GM18511 (cell line): Measurements from ENCODE around the gene MRPL49.
"Not testable (repeated sequence)": the region's sequence is repeated elsewhere in the genome, so short reads cannot be mapped to it uniquely, and the experiment has no call there.

Experiments
- ATAC-seq: cut with Tn5 transposase; IDR thresholded peaks from one replicate; pipeline ENCODE4 v1.9.1; 2021; ENCODE audit warnings: mild to moderate bottlenecking, moderate library complexity; ENCODE audit not compliant: unreplicated experiment

The MRPL49 gene

DNA sequence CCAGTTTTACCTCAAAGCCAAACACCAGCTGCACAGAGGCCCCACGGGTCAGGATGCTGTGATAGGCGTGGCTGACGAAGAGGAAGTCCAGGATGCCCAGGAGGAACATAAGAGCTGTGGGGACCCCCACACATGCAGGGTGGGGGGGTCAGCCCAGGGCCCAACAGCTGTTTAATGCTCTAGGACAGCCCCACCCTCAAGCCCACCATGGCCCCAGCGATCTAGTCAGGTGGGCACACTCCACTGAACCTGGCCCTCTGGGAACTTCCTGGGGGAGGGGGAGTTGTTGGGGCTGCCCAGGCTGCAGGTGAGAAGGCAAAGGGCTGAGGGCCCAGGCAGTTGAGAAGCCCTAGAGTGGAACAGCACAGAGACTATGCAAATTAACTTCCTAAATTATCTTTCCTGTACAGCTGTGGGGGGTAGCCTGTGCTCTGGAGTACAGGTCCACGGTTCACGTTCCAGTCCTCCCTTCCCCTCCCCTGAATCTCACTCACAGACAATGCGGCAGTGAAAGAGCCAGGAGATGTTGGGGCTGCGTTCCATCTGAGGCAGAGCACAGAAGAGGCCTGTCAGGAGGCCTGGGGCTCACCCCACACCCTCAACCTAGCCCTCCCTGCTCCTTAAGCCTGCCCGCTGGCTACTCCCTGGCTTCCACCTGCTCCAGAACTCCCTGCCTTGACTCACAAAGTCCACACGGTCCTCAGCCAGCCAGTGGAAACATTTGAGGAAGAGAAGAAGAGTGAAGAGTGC, 10.3 kb downstream of the MRPL49 start:
- ATAC-seq, result peak; percentile 42

DNA sequence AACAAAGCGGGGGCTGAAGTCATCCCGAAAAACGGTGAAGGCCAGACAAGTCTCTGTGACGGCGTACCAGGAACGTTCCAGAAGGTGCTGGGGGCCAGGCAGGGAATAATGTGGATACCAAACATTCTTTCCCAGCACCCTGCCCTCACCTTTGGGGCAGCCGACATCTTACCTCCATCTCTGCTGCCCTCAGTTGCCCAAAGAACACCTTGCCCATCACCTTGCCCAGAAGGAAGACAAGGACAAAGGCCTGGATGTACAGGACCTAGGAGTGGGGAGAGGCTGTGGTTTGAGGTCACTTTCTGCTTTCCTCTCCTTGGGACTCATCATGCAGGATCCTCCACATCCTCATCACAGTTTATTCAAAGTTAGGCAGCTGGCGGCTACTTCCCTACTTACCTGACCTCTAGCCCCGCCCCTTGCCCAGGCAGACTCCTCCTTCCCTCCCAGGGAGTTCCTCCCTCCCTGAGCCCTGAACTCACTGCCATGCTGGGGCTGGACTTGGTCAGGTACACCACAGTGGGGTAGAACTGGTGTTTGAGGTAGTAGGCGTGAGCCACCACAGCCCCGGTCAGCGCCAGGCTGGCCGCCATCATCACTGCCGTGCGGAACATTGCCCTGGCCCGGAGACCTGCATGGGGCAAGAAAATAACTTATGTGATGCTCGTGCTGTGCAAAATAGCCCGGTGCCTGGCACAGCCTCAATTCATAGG, 11.0 kb downstream of the MRPL49 start:
- no peak for ATAC-seq

DNA sequence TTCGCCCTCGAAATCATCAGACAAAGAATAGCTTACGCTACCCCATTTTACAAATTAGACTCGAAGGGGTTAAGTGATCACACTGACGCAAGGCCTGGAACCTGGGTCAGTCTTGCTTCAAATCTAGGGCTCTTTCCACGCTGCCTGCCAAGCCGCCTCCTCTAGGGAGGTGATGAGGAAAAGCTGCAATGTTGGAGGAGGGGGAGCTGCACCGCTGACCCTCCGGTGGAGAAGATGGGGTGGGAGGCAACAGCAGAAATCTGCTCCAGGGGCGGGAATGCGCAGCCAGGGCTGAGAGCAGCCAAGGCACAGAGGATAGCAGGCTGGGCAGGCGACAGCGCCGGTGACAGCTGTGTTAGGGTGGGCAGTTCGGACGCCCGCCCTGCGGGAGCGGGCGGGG, 11.6 kb downstream of the MRPL49 start:
- ATAC-seq, result no peak

DNA sequence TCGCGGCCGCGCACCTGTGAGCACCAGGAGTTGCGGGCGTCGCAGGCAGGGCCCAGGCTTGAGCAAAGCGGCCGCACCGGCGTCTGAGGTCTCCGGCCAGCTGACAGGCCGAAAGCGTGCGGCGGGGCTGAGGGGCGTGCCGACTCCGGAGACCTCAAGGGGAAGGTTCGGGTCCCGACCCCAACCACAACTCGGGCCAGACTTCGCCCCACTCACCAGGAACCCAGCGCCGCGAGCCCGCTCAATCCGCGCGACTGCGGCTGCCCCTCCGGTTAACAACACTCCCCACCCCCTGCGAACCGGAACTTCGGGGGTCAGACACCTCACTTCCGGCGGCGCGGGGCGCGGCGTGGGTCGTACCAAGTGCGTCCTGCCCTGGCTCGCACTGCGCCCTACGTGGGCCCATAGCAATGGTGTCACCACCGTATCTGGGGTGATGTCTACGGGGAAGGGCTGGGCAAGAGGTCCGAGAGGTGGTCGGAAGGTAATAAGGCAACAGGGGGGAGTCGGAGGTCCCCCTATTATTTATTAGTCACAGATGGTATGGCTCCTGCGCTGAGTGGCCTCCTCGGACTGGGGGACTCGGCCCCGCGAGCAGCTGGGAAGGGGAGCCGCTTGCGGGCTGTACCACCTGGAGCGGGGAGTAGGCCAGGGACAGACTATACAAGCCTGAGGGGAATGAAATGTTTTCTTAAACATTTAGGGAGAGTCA, 12.3 kb downstream of the MRPL49 start, which contains the start of gene SYVN1:
SYVN1 (minus strand) TSS at position 280 of the 712 bp plus-strand sequence. CDS start 918 bp downstream, outside the sequence.
- ATAC-seq, result peak; percentile 61

DNA sequence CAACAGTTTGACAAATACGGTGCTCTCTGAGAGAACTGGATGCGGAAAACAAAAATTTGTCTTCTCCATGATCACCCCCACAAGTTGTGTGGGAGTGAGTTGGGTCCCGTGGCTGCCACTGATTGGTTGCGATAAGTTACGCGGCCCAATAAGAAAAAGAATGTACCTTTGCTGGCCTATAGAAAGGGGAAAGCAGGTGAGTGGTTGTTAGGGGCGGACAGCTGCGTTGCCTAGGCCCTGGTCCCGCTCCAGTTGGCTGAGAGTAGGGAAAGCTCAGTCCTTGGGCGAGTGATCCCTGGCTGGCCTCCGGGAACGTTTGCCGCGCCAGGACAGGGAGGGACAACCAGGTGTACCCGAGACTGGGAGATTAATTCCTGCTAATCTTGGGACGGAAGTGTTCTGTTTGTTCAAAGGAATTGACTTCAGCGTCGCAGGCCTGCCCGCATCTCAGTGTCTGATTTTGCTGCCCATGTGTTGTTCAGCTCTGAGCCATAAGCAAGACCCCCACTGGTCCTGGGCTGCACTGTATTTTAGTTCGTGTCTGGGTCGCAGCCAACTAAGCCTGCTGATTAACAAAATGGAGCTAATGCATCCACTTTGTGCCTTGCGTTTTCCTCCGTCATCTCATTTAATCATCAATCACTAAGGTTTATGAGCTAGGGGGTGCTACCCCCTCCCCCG, 13.0 kb downstream of the MRPL49 start:
- ATAC-seq, result peak; percentile 65

DNA sequence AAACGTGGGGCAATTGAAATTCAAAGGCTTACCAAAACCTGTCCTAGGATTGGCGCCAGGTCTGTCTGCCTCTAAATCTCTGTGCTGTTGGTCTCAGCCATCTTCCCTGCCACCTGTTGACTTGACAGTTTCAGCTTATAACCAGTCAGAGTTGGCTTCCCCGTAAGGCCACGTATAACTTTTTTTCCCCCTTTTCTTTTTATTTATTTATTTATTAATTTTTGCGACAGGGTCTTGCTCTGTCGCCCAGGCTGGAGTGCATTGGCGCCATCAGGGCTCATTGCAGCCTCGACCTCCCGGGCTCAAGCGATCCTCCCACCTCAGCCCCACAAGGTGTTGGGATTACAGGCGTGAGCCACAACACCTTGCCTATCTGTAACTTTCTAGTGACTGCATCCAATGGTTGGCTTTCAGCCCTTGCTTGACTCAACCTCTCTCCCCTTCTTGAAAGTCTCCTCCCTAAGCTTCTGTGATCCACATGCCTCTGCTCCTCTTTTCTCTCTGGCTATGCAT, 13.6 kb downstream of the MRPL49 start:
- ATAC-seq, result no peak

DNA sequence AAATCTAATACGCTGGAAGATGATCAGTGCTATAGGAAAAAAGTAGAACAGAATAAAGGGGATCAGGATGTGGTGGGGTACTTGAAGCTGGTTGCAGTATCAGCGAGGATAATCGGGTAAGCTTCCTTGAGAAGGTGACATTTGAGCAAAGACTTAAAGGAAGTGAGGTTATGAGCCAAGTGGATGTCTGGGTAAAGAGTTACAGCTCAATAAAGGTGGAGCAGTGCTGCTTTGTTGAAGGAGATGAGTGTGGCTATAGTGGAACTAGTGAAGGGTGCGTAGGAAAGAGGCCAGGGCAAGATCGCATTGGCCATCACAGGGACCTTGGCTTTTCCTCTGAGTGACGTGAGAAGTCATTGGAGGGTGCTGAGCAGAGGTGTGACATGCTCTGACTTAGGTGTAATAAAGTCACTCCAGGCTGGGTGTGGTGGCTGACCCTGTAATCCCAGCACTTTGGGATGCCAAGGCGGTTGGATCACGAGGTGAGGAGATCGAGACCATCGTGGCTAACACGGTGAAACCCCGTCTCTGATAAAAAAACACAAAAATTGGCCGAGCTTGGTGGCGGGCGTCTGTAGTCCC, 14.5 kb downstream of the MRPL49 start:
- no peak for ATAC-seq

DNA sequence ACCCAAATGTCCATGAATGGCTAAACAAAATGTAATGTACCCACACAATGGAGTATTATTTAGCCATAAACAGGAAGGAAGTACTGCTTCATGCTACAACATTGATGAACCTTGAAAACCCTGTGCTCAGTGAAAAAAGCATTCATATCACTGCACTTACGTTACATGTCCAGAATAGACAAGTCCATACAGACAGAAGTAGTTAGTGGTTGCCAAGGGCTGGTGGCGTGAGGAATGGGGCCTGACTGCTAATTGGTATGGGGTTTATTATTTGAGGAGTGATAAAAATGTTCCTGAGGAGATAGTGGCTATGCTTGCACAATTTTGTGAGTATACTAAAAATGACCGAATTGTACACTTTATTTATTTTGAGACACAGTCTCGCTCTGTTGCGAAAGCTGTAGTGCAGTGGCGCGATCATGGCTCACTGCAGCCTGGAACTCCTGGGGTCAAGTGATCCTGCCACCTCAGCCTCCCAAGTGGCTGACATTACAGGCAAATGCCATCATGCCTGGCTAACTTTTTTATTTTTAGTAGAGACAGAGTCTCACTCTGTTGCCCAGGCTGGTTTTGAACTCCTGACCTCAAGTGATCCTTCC, 19.9 kb downstream of the MRPL49 start:
- no peak for ATAC-seq

DNA sequence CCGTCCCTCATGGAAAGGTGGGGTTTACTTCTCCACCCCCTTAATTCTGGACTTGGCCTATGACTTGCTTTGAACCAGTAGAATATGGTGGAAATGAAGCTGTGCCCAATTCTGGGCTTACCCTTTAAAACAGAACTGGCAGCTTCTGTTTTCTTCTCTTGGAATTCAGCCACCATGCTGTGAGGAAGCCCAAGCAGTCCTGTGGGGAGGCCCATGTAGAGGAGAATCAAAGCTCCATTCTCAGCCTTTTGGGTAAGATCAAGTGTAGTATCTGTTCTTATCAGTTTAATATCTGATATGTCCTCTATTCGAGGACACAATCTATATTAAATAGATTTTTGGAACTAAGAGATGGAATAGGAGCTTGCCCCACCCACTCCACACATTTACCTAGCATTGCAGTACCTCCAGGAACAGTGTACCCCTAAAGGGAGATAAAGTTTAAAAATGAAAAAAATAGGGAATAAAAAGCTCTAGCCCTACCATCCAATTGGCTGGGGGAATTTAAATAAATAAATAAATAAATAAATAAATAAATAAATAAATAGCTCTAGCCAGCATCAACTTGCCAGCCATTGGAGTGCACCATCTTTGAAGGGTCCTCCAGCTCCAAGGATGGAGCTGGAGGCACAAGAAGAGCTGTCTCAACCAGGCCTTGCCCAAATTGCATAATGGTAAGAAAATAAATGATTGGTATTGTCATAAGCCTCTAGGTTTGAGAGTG, 25.4 kb downstream of the MRPL49 start:
- ATAC-seq, result no peak

DNA sequence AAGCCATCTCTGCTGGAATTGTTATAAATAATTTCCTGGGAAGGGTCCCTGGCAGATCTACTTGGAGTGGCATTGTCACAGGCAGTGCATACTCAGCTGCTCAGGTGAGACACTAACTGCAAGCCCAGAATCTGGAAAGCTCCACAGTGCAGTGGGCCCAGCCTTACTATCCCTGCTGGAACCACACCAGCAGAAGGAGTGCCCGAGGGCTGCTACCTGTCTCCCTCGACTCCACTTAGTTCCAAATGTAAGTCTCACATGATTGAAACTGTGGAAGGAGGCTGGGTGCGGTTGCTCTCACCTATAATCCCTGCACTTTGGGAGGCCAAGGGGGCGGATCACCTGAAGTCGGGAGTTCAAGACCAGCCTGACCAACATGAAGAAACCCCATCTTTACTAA, 26.5 kb downstream of the MRPL49 start:
- ATAC-seq, result no peak

DNA sequence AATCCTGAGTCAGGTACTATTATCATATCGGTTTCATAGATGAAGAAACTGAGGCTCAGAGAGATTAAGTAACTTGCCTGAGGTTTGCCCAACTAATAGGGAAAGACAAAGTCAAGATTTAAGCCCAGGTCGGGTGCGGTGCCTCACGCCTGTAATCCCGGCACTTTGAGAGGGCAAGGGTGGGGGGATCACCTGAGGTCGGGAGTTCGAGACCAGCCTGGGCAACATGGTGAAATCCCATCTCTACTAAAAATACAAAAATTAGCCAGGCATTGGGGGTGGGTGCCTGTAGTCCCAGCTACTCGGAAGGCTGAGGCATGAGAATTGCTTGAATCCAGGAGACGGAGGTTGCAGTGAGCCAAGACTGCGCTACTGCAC, 28.0 kb downstream of the MRPL49 start:
- ATAC-seq, result not testable (repeated sequence)

DNA sequence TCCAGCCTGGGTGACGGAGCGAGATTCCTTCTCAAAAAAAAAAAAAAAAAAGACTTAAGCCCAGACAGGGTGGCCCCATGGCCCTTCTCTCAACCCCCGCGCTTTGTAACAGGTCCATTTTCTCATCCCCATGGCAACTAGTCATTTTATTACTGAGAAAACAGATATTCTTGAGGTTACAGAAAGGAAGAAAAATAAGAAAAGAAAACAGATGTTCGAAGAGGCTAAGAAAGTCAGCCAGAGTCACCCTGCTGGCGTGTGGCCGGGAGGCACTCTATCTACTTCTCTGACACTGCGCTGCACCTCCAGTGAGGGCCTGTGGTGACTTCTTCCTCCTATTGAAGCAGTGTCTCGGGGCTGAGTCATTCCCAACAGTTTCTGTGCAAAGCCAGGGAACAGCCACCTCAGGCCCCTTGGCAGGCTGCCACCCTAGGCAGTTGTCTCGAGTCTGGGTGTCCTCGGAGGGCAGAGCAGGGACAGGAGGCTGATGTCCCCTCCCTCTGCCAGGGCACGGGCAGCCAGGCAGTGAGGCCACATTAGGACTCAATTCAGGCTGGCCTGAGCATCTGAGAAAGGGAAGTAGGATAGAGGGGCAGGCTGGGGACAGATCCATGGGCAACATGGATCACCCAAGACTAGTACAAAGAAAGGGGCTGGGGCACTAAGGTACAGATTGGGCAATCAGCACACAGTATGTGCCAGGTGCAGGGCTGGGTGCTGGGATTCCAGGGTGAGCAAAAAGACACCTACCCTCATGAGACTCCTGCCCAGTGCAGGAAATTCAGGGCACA, 28.6 kb downstream of the MRPL49 start:
- no peak for ATAC-seq

DNA sequence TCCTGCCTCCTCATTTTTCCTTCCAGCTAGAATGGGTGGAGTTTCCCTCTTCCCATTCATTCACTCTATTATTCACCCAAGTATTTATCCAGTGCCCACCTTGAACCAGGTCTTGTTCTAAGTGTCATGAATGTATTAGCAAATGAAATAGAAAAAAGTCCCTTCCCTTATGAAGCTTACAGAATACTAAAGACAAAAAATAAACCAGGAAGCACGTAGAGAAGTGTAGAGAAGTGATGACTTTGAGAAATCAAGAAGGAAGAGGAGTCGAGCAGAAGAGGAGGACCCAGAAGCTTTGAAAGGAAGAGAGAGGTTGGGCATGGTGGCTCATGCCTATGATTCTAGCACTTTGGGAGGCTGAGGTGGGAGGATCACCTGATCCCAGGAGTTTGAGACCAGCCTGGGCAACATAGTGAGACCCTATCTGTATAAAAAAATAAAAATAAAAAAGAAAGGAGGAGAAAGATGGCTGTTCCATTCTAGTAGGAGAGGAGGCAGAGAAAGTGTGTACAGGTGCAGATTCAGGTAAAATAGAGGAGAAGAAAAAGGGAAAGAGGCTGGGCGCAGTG, 29.3 kb downstream of the MRPL49 start:
- ATAC-seq, result no peak

DNA sequence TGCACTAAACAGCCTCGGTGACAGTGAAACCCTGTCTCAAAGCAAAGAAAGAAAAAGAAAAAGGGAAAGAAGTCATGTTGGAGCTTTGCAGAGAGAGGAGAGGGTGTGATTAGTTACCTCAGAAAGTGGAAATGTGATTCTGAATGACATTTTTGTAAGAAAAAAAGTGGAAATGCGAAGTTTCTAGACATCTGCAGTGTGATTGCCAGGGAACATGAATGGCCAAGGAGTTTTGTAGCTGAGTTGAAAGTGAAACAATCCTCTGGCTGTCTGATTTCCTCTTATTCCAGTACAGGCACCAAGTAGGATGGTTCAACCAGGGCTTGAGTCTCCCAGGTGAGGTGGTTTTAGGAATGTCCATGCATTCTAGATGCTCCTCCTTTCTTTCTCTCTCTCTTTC, 30.0 kb downstream of the MRPL49 start:
- ATAC-seq, result no peak

DNA sequence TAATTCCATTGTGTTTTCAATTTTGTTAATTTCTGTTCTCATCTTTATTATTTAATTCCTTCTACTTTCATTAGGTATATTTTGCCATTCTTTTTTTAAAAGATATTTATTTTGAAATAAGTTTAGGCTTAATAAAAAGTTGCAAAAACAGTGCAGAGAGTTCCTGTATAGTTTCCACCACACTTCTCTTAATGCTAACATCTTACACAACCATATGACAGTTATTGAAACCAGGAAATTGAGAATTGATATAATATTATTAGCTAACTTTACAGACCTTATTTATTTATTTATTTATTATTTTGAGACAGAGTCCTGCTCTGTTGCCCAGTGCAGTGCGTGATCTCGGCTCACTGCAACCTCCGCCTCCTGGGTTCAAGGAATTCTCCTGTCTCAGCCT, 34.1 kb downstream of the MRPL49 start:
- no peak for ATAC-seq

DNA sequence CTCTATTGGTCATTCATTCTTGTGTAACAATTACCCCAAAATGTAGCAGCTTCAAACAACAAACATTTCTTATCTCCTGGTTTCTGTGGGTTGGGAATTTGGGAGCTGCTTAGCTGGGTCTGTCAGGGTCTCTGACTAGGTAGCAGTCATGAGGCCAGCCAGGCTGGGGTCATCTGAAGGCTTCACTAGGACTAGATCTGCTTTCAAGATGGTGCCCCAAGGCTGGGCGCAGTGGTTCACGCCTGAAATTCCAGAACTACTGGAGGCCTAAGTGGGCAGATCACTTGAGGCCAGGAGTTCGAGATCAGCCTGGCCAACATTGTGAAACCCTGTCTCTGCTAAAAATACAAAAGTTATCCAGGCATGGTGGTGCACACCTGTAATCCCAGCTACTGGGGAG, 34.8 kb downstream of the MRPL49 start:
- ATAC-seq, result no peak

DNA sequence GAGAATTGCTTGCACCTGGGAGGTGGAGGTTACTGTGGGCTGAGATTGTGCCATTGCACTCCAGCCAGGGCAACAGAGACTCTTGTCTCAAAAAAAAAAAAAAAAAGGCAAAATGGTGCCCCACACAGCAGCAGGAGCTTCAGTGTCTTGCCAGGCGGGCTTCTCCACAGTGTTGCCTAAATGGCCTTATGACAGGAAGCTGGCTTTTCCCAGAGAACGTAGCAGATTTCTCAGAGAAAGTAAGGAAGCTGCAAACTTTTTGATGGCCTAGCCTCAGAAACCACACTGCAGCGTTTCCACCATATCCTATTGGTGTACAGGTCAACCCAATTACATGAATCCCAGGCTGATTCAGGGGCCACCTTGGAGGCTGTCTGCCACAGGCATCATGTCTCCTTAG, 35.2 kb downstream of the MRPL49 start:
- no peak for ATAC-seq

DNA sequence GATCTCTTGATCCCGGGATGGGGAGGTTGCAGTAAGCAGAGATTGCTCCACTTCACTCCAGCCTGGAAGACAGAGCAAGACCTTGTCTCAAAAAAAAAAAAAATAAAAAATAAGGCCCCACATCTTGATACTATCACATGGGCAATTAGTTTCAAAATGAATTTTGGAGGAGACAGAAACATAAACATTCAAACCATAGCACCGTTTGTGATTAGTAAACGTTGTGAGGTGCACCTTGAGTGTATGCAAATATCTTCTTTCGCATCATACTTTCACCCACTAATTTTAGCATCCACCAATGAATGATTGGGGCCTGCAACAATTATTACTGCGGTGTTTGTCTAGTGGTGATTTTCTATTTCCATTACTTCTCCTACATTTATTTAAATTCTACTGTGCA, 36.9 kb downstream of the MRPL49 start:
- peak; percentile 71 for ATAC-seq
